ENCODE measurements around the gene MAP2K6. TPM values are rescaled to one million over a fixed set of nuclear protein-coding genes. Genes with fewer than 3 reads are reported as not detected.

The MAP2K6 gene
- total RNA-seq, 2 experiments from 2014 or later: 10.3 to 27.6 TPM

GRCh38 chr17:69423450-69423849 is 9.0 kb downstream of the MAP2K6 start:
- intact Hi-C loops (cut with micrococcal nuclease; ENCODE audit: unreplicated experiment): no loop called here
- H3K36me3 ChIP-seq (ENCODE audit: insufficient read depth, low read length): no peaks in the 10 kb centered on the region
- ChIA-PET POLR2A (interaction anchor here (0.7 to 2.1 kb wide), 5 partner anchors 8 to 1163 kb away, joined by 3 to 10 read pairs (median 6); partner anchors contain the start of gene MAP2K6), CTCF (ENCODE audit: unreplicated experiment) (no interaction called here)
- no peak overlapping the region for H3K4me3 ChIP-seq (ENCODE audit: low read depth, low read length, poor library complexity, severe bottlenecking)
- no TSS peak for BruUV-seq (replicated peaks)
- no peak overlapping the region for H3K27ac ChIP-seq (ENCODE audit: low read depth, low read length, poor library complexity, severe bottlenecking)
- H4K20me1 ChIP-seq (ENCODE audit: insufficient read depth, low read length): no peaks in the 10 kb centered on the region
- no peaks in the 10 kb centered on the region for H3K9me2 ChIP-seq (ENCODE audit: insufficient read depth, low read length)
- peaks cover 11% of the 10 kb centered on the region for H3K4me1 ChIP-seq (ENCODE audit: insufficient read depth, low read length, poor library complexity, severe bottlenecking)
- no peak for DNase-seq (ENCODE audit: low spot score)
- no peaks in the 10 kb centered on the region for H3K9me3 ChIP-seq (ENCODE audit: low read length)
- H2AFZ ChIP-seq (ENCODE audit: low read length): no peak overlapping the region
- no peak overlapping the region for H3K4me2 ChIP-seq (ENCODE audit: low read length)
- TF ChIP-seq CTCF (conservative IDR thresholded peaks at IDR 0.05; ENCODE audit: low read length) (no peak), EZH2phosphoT487 (IDR thresholded peaks at IDR 0.05; ENCODE audit: borderline replicate concordance, low read depth, low read length) (no peak)
- peaks cover 9% of the 10 kb centered on the region; the same call in 1 of the 2 replicates for H3K79me2 ChIP-seq (ENCODE audit: insufficient read depth, low read depth, low read length)

DNA sequence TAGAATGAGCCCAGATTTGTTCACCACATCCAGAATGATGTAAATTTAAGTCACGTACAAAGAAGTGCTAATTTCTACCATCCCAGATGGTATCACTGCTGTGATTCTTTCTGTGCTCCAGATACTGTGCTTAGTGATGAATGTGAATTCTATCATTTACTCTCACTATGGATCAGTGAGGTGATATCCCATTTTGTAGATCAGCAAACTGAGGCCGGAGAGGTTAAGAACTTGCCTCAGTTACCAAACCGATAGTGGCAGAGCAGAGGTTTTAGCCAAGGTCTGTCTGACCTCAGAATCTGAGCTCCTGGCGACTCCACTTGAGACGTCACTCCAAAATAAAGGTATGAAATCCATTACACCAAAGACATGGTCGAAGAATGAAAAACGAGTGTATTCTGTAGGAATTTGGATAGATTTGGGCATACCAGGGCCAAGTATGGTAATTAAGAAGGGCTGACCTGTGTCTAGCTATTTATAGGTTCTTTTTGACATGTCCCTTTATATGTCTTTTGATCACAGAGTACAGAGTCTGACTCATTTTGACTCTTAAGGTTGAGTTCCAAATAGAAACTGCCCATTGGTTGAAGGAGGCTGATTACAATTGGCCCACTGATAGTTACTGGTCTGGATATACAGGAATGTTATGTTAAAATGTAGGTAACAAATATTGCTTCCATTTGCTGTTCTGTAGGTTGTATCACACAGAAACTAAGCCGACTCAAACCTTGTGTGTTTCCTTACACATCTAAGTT is 10.0 kb downstream of the MAP2K6 start:
- H3K27ac ChIP-seq (ENCODE audit: low read depth, low read length, poor library complexity, severe bottlenecking): no peak overlapping the region
- intact Hi-C loops (cut with micrococcal nuclease; ENCODE audit: unreplicated experiment): no loop called here
- POLR2A ChIA-PET: interaction anchor here (0.6 to 2.1 kb wide), 7 partner anchors 9 to 79 kb away, joined by 3 to 10 read pairs (median 6); partner anchors contain the start of gene MAP2K6

GRCh38 chr17:69425978-69426377 is 11.5 kb downstream of the MAP2K6 start:
- TF ChIP-seq CTCF (conservative IDR thresholded peaks at IDR 0.05; ENCODE audit: low read length) (no peak), EZH2phosphoT487 (IDR thresholded peaks at IDR 0.05; ENCODE audit: borderline replicate concordance, low read depth, low read length) (no peak)
- H4K20me1 ChIP-seq (ENCODE audit: insufficient read depth, low read length): no peaks in the 10 kb centered on the region
- intact Hi-C loops (cut with micrococcal nuclease; ENCODE audit: unreplicated experiment): no loop called here
- no peaks in the 10 kb centered on the region for H3K9me3 ChIP-seq (ENCODE audit: low read length)
- H3K27ac ChIP-seq (ENCODE audit: low read depth, low read length, poor library complexity, severe bottlenecking): no peak overlapping the region
- DNase-seq (ENCODE audit: low spot score): no peak
- CTCF ChIA-PET (ENCODE audit: unreplicated experiment): interaction anchor here (0.6 to 1.5 kb wide), 2 partner anchors 11 to 99 kb away, joined by 3 to 4 read pairs; partner anchors contain the start of genes ABCA5 and MAP2K6
- no peak overlapping the region for H3K4me3 ChIP-seq (ENCODE audit: low read depth, low read length, poor library complexity, severe bottlenecking)
- no peaks in the 10 kb centered on the region for H3K36me3 ChIP-seq (ENCODE audit: insufficient read depth, low read length)
- no peaks in the 10 kb centered on the region for H3K79me2 ChIP-seq (ENCODE audit: insufficient read depth, low read depth, low read length)
- POLR2A ChIA-PET: interaction anchor here (1.0 to 5.5 kb wide), 5 partner anchors 8 to 32 kb away, joined by 3 to 23 read pairs (median 6); partner anchors contain the start of gene MAP2K6
- peaks cover 10% of the 10 kb centered on the region for H3K4me1 ChIP-seq (ENCODE audit: insufficient read depth, low read length, poor library complexity, severe bottlenecking)
- no peak overlapping the region for H3K4me2 ChIP-seq (ENCODE audit: low read length)
- no TSS peak for BruUV-seq (replicated peaks)
- no peaks in the 10 kb centered on the region for H3K9me2 ChIP-seq (ENCODE audit: insufficient read depth, low read length)
- no peak overlapping the region for H2AFZ ChIP-seq (ENCODE audit: low read length)

More for the DNA sequence above, 10.0 kb downstream of the MAP2K6 start:
- H3K4me1 ChIP-seq (ENCODE audit: insufficient read depth, low read length, poor library complexity, severe bottlenecking): peaks cover 13% of the 10 kb centered on the region
- DNase-seq (ENCODE audit: low spot score): no peak
- H3K79me2 ChIP-seq (ENCODE audit: insufficient read depth, low read depth, low read length): peaks cover 7% of the 10 kb centered on the region; the same call in 1 of the 2 replicates
- H3K36me3 ChIP-seq (ENCODE audit: insufficient read depth, low read length): no peaks in the 10 kb centered on the region
- no TSS peak for BruUV-seq (replicated peaks)
- no peak for TF ChIP-seq EZH2phosphoT487 (IDR thresholded peaks at IDR 0.05; ENCODE audit: borderline replicate concordance, low read depth, low read length)
- no peak overlapping the region for H3K4me2 ChIP-seq (ENCODE audit: low read length)
- no peak overlapping the region for H3K4me3 ChIP-seq (ENCODE audit: low read depth, low read length, poor library complexity, severe bottlenecking)
- H3K9me2 ChIP-seq (ENCODE audit: insufficient read depth, low read length): no peaks in the 10 kb centered on the region
- H4K20me1 ChIP-seq (ENCODE audit: insufficient read depth, low read length): no peaks in the 10 kb centered on the region
- CTCF ChIA-PET (ENCODE audit: unreplicated experiment): no interaction called here
- no peaks in the 10 kb centered on the region for H3K9me3 ChIP-seq (ENCODE audit: low read length)
- H2AFZ ChIP-seq (ENCODE audit: low read length): no peak overlapping the region

All from OCI-LY7 (cell line).